ENCODE measurements around the gene CHCHD6.

- TF ChIP-seq CTCF (conservative IDR thresholded peaks at IDR 0.05) (no peak), EZH2 (IDR thresholded peaks at IDR 0.05; ENCODE audit: low read depth) (no peak)
Measured at GRCh38 chr3:126956361-126956760, 252.3 kb downstream of the CHCHD6 start.

All from PC-9 (cell line).